Measurements from ENCODE around the gene AKR1E2.

AKR1E2 gene

GRCh38 chr10:4847561-4848355 lies 21.8 kb downstream of the AKR1E2 start:
- no peak for DNase-seq

DNA sequence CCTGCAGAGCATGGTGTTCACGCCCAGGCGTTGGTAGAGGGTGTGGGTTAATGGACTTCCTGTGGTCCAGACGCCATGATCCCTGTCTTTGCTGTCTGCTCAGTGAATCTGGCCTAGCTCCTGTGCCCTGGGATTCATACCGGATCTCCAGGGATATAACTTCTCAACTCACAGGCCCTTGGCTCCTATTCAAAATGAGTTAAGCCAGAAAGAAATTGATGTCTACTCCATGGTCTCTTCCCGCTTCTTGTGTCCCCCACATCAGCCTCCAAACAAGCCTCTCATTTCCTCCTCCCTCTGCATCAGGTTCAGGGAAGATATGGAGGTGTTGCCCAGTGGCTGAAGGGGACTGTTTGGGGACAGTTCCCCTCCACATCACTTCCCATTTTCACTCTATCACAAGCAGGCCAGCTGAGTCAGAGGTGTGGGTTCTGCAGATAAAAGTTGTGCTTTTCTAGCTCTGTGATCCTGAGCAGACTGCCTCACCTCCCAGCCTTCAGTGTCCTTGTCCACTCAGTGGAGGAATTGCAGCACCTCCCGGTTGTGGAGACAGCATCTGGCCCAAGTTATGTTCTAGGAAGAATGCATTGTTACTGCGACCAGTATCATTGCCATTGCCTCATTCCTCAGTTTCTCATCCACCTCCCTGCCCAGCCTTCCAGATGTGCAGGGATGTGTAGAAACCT lies 22.5 kb downstream of the AKR1E2 start:
- DNase-seq, result no peak

DNA sequence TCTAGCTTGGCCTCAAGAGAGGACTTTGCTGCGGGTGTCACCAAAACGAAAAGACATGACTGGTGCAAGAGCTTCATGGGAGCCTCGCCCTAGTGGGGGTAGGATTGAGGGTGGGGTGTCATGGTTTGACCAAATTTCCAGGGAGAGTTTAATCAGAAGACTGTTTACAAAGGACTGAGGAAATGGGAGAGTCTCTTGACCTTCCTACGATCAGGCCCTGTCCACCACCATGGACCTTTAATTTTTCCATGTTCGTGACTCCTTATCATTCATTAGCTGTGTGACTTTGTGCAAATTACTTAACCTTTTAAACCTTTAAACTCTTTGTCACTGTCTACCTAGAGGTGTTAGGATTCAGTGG lies 23.0 kb downstream of the AKR1E2 start:
- no peak for DNase-seq

GRCh38 chr10:4849555-4850242 lies 23.7 kb downstream of the AKR1E2 start:
- peak; percentile 92 for DNase-seq

- no peak for DNase-seq
Observed at GRCh38 chr10:4850397-4850796, 24.4 kb downstream of the AKR1E2 start.

GRCh38 chr10:4851176-4851575 lies 25.2 kb downstream of the AKR1E2 start:
- DNase-seq, result no peak

- DNase-seq, result no peak
Observed at GRCh38 chr10:4851846-4852245, 25.8 kb downstream of the AKR1E2 start.

DNA sequence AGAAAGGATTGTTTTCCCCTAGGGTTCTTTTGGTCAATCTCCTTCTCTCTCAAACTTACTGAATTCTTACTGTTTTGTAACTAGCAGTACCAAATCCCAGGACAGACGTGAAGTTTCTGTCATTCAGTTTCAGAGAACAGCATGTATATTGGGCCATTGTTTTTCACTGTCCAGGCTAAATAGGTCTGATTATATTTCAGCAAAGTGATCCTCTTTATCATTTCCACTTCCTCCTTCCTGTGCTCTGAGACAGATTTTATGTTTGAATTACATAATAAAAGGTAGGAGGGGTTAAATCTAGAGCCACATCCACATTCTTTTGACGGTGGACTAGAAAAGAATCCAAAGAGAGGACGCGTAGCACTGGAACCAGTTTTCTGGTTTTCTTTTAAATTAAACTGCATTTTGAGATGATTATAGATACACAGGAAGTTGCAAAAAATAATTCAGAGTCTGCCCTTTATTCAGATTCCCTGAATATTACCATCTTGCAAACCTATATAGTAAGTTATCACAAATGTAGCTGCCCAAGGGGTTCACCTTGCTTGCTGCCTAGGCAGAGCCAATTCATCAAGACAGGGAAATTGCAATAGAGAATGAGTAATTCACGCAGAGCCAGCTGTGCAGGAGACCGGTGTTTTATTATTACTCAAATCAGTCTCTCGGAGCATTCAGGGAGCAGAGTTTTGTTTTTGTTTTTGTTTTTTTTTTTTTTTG lies 40.1 kb downstream of the AKR1E2 start:
- no peak for DNase-seq

GRCh38 chr10:4867109-4867519 lies 41.1 kb downstream of the AKR1E2 start:
- DNase-seq, result no peak

GRCh38 chr10:4867520-4868356 lies 41.7 kb downstream of the AKR1E2 start:
- DNase-seq, result no peak

DNA sequence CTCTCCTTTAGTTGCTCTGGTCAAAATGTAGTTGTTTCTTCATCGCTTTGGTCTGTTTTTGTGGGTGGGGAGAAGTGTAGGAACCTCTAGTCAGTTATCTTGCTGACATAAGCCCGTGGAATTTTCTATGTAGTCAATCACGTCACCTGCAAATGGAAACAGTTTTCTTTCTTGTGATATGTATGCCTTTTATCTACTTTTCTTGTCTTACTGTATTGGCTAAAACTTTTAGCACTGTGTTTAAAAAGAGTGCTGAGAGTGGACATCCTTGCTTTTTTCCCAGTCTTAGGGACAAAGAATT lies 42.3 kb downstream of the AKR1E2 start:
- DNase-seq, result no peak

DNA sequence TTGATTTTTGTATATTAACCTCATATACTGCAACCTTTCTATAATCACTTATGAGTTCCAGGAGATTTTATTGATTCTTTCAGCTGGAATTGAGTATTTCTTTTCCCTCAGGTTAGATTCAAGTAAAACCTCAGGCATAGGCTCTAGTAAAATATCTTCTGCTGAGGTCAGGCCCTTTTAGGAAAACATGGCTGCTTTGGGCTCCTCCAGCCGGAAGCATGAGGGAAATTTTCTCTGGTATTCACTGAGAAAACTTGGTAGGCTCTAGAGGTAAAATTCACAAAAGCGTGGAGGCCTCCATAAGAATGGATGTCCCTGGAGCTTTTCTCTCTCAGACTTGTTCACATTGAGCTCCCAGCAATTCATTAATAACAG lies 56.7 kb downstream of the AKR1E2 start:
- no peak for DNase-seq

DNA sequence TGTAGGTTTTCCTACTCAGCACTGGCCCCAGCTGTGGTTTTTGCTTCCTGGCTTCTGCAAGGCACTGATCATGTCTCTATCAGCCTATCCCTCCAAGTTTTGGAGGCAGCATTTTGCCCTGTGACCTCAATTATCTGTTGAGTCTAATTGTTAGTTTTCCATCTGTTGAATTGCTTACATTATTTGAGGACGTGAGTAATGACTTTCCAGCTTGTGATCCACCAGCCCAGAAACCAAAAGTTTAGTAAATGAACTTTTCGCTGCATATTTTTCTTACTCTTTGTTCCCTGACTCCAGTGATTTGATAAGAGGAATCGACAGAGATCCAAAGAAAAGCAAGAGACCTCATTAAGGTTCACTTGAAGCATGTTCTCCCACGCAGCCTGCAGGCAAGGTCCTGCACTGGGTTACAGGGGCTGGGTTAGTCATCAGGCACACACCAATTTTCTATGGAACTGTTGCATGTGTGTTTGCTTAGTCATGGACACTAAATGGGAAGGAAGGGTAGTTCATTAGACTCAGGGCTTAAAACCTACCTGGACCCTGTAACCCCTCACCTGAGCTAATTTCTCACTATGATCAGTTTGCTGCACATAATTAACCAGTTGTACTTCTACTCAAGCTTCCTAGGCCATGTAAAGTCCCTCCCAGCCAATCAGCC lies 57.2 kb downstream of the AKR1E2 start:
- DNase-seq, result peak; percentile 34

DNA sequence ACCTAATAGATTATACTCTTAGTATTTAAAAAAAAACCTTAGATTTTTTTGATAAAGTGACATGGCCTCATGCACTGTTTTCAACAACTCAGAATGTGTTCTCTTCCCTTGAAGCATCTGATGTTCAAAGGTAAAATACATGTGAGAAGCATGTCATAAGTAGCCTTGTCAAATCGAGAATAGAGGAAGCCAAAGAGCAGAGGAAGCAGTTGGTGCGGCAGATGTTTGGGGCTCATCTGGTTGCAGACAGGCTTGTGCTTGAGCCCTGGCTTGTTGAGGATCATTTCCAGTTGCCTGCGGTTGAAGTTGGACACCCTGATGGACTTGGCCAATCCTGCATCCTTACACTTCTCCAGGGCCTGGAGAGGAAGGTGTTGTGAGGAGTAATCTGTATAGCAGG lies 59.2 kb downstream of the AKR1E2 start:
- DNase-seq, result no peak

DNA sequence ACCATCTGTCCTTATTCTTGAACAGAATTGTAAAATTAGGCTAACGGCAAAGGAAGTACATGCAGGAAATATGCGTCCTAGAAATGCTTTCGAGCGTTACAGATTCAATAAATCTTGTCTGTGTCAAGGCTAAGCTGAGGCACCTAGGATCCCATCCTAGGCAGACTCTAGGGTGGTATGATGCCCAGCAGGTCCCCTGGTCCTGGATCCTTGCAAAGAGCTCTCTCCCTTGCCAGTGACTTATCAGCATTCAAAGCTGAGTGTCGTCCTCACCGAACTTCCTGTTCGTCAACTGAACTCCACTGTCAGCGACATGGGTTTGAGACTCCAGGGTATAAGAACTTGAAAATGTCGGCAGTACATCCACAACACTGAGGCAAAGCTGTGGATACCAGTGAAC lies 61.5 kb downstream of the AKR1E2 start:
- no peak for DNase-seq

DNA sequence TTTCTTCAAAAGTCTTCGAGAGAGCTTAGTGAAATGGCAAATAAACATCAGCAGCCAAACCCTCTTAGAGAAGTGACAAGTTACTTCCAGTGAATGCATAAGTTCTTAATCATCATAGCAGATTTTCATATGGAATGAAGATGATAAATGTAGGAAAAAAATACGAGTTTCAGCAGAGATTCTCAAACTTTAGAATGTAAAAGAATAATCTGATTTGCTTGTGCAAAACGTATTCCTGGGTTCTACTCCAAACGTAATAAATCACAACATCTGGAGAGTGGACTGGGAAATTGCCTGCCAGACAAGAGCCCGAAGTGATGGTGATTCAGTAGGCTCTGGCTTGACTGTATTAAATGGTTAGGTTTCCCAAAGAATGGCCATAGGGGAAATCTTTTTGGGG lies 62.2 kb downstream of the AKR1E2 start:
- DNase-seq, result no peak

- DNase-seq, result no peak
Observed at GRCh38 chr10:4889959-4890358, 64.0 kb downstream of the AKR1E2 start.

DNA sequence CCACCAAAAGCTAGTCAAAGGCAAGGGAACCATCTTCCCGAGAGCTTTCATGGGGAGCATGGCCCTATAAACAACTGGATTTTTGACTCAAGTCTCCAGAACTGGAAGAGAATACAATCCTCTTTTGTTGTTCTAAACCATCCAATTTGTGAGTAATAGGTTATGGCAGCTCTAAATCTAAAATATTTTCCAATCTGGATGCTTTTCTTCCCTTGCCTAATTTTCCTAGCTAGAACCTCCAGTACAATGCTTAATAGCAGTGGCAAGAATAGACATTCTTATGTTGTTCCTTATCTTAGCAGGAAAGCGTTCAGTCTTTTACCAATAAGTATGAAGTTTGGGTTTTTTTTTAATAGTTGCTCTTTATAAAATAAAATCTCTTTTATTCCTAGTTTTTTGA lies 66.7 kb downstream of the AKR1E2 start:
- no peak for DNase-seq

DNA sequence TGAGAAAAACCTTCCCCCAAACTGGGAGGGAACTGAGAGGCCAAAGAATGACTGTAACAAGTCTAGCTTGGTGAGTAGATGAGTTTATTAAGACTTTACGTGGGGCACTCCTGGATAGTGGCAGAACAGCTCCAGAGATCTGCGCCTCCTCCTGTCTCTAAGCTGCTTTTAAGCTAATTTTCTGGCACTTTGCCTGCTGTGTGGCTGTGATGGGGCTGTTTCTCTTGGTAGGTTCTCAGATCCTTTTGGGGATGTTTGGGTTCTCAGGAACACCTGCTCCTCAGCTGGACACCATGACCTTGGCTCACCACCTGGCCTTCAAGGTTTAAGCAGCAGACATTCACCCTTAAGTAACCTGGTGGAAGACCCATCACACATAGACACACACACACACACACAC lies 68.3 kb downstream of the AKR1E2 start:
- DNase-seq, result no peak

All from kidney glomerular epithelial cell (primary cell).